ENCODE results near the gene PDILT. TPM values are rescaled to one million over a fixed set of nuclear protein-coding genes. Genes with fewer than 3 reads are reported as not detected.

Gene PDILT
- total RNA-seq, 1 experiment from 2014 or later = not detected

DNA sequence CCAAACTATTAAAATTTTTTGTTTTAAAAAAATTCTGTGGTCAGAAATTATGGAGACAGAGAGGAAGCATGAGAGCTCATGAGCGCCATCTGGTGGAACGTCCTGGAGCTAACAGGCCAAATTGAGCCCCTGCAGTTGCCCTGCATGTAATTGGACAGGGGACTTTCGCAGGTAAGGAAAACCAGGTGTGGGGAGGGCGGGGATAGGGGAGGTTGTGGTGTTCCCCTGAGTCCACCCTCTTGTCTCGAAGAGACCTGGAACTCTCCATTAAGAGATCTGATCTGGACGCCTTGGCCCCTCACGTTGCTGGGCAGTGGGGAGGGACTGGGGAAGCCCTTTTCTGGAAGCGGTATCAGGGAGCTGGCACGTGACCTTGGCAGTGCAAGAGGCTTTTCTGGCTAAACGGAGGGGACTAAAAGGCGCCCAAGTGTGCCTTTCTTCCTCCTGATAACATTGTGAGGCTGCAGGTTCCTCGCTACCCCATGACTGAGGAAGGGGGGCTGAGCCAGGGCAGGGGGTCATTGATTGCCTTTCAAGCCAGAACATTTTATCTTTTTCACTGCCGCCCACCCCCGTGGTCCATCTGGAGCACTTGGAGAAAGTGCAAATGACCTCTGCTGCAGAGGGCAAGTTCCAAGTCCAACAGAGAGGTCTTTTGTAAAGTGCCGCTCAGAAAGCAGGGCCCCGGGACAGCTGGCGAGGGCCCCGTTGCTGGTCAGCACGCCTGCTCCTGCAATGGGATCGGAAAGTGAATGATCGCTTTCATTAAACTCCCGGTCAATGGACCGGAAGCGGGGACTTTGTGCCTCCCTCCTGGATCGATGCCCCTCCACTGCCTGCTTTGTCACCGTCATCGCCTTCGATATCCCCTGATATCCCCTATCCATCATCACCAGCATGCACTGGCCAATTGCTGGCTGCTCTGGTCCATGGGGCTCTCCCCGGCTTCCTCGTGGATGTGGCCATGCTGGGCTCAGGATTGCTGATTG, 18.4 kb downstream of the PDILT start:
- no peaks in the 10 kb centered on the region for H4K20me1 ChIP-seq (ENCODE audit: control insufficient read depth, insufficient read depth, insufficient read length)
- peaks cover 9 to 10% of the 10 kb centered on the region in 2 experiments for H3K4me1 Mint-ChIP-seq
- no peak overlapping the region for H3T11ph ChIP-seq (ENCODE audit: low read length)
- no peaks in the 10 kb centered on the region for H3K9me3 Mint-ChIP-seq
- TF ChIP-seq, protein P1, sequence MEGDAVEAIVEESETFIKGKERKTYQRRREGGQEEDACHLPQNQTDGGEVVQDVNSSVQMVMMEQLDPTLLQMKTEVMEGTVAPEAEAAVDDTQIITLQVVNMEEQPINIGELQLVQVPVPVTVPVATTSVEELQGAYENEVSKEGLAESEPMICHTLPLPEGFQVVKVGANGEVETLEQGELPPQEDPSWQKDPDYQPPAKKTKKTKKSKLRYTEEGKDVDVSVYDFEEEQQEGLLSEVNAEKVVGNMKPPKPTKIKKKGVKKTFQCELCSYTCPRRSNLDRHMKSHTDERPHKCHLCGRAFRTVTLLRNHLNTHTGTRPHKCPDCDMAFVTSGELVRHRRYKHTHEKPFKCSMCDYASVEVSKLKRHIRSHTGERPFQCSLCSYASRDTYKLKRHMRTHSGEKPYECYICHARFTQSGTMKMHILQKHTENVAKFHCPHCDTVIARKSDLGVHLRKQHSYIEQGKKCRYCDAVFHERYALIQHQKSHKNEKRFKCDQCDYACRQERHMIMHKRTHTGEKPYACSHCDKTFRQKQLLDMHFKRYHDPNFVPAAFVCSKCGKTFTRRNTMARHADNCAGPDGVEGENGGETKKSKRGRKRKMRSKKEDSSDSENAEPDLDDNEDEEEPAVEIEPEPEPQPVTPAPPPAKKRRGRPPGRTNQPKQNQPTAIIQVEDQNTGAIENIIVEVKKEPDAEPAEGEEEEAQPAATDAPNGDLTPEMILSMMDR (conservative IDR thresholded peaks at IDR 0.05) = peak; percentile 87
- H3K9me3 ChIP-seq (ENCODE audit: control insufficient read depth, low read depth, low read length) = no peaks in the 10 kb centered on the region
- no peak overlapping the region for H2BK20ac ChIP-seq (ENCODE audit: low read depth, low read length, poor library complexity, severe bottlenecking)
- H3K14ac ChIP-seq (ENCODE audit: insufficient read depth, low read length) = peak overlapping the region; percentile 76; the same call in 1 of the 2 replicates
- peak; percentile 81 for DNase-seq
- no peak overlapping the region for H4K91ac ChIP-seq (ENCODE audit: insufficient read length, low read depth, low read length)
- peak overlapping the region; percentile 79 for H3K18ac ChIP-seq (ENCODE audit: insufficient read length, low read depth, low read length)
- H3K56ac ChIP-seq (ENCODE audit: insufficient read length, low read depth, low read length) = no peak overlapping the region
- peak overlapping the region in 1 of 3 experiments; percentile 86; a peak in 1 of 7 replicates for H3K27ac Mint-ChIP-seq
- no peak overlapping the region for H4K8ac ChIP-seq (replicated peaks; ENCODE audit: insufficient read length, low read depth, low read length)
- no peaks in the 10 kb centered on the region for H3K27me3 ChIP-seq (ENCODE audit: insufficient read depth, low read length)
- peak overlapping the region; percentile 71 to 75 for H3K4me3 Mint-ChIP-seq
- no CpG with 5 or more reads among the region's 30 CpGs for WGBS (ENCODE audit: extremely low coverage, insufficient read length, low lambda C conversion rate)
- no peaks in the 10 kb centered on the region for H3K79me1 ChIP-seq (ENCODE audit: insufficient read depth, low read depth, low read length, poor library complexity, severe bottlenecking)
- no peaks in the 10 kb centered on the region for H3K79me2 ChIP-seq (ENCODE audit: insufficient read depth, low read length)
- no peak overlapping the region for H3K23ac ChIP-seq (ENCODE audit: insufficient read length, low read depth, low read length)
- H2BK120ac ChIP-seq (ENCODE audit: low read depth, low read length, poor library complexity, severe bottlenecking) = no peak overlapping the region
- H2BK15ac ChIP-seq (ENCODE audit: low read depth, low read length) = no peak overlapping the region
- H4K5ac ChIP-seq (ENCODE audit: insufficient read length, low read depth, low read length) = no peak overlapping the region
- peaks cover 5% of the 10 kb centered on the region for H3K23me2 ChIP-seq (ENCODE audit: insufficient read length, low read depth, low read length, poor library complexity, severe bottlenecking)
- peak overlapping the region; percentile 98 for H2AFZ ChIP-seq (ENCODE audit: low read length)
- H2BK12ac ChIP-seq (ENCODE audit: insufficient read length, low read depth, low read length) = no peak overlapping the region
- no peak overlapping the region for H2BK5ac ChIP-seq (ENCODE audit: insufficient read length, low read length)
- peak overlapping the region; percentile 20 for H3K9ac ChIP-seq (ENCODE audit: extremely low read depth, insufficient read length, low read length)
- H3K27me3 Mint-ChIP-seq (ENCODE audit: low read depth) = peaks cover 10% of the 10 kb centered on the region
- H3K36me3 Mint-ChIP-seq (ENCODE audit: insufficient read depth in 1 of 3, low read depth in 3 of 3) = no peaks in the 10 kb centered on the region
- no peak overlapping the region for H3K4ac ChIP-seq (ENCODE audit: low read depth, low read length)
- no peak overlapping the region for H3K27ac ChIP-seq (ENCODE audit: insufficient read length, low read depth, low read length)
- peak overlapping the region; percentile 65 for H3K4me2 ChIP-seq (ENCODE audit: insufficient read depth, insufficient read length, low read length)
- no peak overlapping the region for H2AK5ac ChIP-seq (ENCODE audit: insufficient read length, low read length)
- no peaks in the 10 kb centered on the region for H3K4me1 ChIP-seq (ENCODE audit: insufficient read depth, low read length)

All from H9 (cell line).